ENCODE data around the gene TTL.
"Not testable (repeated sequence)": the region's sequence is repeated elsewhere in the genome, so short reads cannot be mapped to it uniquely, and the experiment has no call there.

Gene TTL

DNA sequence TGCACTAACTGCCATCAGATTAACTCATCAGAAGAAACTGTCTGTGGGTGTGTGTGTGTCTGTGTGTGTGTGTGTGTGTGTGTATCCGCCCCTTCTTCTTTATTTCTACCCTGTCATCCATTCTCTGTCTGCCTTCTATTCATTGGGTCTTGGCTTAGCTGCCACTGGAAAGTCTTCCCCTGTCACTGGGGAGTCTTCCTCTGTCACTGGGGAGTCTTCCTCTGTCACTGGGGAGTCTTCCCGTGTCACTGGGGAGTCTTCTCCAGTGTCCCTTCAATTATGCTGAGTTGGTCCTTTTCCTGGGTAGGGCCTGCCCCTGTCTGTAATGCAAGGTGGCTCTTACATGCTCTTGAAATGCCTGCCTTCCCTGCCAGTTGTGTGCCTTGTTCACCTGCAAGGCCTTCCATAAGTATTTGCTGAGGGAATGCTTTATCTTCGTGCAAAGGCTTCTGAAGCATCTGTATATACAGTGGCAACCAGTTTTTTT lies 41.4 kb downstream of the TTL start:
- TF ChIP-seq CTCF (conservative IDR thresholded peaks at IDR 0.05): no peak
- no peak overlapping the region for H3K27ac ChIP-seq

- not testable (repeated sequence) for H3K27ac ChIP-seq
These were observed 42.3 kb downstream of the TTL start for GRCh38 chr2:112524276-112524675.

GRCh38 chr2:112528541-112528940 lies 46.6 kb downstream of the TTL start:
- no peak for TF ChIP-seq CTCF (conservative IDR thresholded peaks at IDR 0.05)
- H3K27ac ChIP-seq: peak overlapping the region; percentile 63

- TF ChIP-seq CTCF (conservative IDR thresholded peaks at IDR 0.05): no peak
- peak overlapping the region; percentile 63 for H3K27ac ChIP-seq
These were observed 47.8 kb downstream of the TTL start for GRCh38 chr2:112529757-112530156.

GRCh38 chr2:112530728-112531127 lies 48.8 kb downstream of the TTL start:
- H3K27ac ChIP-seq: peak overlapping the region; percentile 63; the same call in 1 of the 2 replicates
- no peak for TF ChIP-seq CTCF (conservative IDR thresholded peaks at IDR 0.05)

GRCh38 chr2:112534826-112535225 lies 52.9 kb downstream of the TTL start:
- H3K27ac ChIP-seq: no peak overlapping the region
- TF ChIP-seq CTCF (conservative IDR thresholded peaks at IDR 0.05): no peak

- not testable (repeated sequence) for H3K27ac ChIP-seq
These were observed 54.7 kb downstream of the TTL start for GRCh38 chr2:112536665-112537064.

DNA sequence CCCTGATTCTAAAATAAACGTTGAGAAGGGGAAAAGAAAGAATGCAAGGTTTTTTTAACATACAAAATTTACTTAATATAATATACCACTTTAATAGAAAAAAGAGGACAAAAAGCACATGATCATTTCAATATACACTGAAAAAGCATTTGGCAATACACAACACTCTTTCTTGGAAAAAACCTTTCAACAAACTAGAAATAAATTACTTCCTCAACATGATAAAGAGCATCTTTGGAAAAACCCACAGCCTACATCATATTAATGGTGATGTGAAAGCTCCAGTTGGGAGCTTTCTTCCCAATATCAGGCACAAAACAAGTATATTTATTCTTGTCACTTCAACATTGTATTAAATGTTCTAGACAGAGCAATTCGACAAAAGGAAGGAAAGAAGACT lies 57.4 kb downstream of the TTL start:
- no peak overlapping the region for H3K27ac ChIP-seq
- no peak for TF ChIP-seq CTCF (conservative IDR thresholded peaks at IDR 0.05)

DNA sequence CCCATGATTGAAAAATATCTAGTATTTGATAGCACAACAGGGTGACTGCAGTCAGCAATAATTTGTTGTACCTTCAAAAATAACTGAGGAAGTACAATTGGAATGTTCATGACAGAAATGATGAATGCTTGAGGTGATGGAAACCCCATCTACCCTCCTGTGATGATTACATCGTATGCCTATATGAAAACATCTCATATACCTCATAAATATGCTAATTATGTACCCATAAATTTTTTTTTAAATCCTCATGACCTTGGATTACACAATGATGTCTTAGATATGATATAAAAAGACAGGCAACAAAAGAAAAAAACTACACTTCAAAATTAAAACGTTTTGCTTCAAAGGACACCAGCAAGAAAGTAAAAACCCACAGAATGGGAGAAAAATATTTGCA lies 59.0 kb downstream of the TTL start:
- peak overlapping the region; percentile 93 for H3K27ac ChIP-seq
- no peak for TF ChIP-seq CTCF (conservative IDR thresholded peaks at IDR 0.05)
